Naive B cell (primary cell): ENCODE measurements around the gene RARA. TPM values are rescaled to one million over a fixed set of nuclear protein-coding genes. Genes with fewer than 3 reads are reported as not detected.

Source experiments
- ATAC-seq, 2 donors: fragments of 150-1000 bp; cut with Tn5 transposase; 2 replicates each; pipeline ENCODE4 v1.10.0; 2021; ENCODE audit warnings: low read depth in 2 of 2, mild to moderate bottlenecking in 2 of 2, moderate library complexity in 2 of 2
- DNase-seq: peaks from one replicate; pipeline ENCODE4 v3.0.0; 2022
- H3K27ac Mint-ChIP-seq, 6 donors: one replicate each; pipeline ENCODE4 v1.8.0; 2020 to 2022; ENCODE audit warnings: mild to moderate bottlenecking in 6 of 6, mixed read lengths in 6 of 6, moderate library complexity in 5 of 6, inconsistent platforms in 2 of 6
- H3K27me3 Mint-ChIP-seq, 3 donors: one replicate each; pipeline ENCODE4 v1.8.0; 2021 to 2022; ENCODE audit warnings: mixed read lengths in 3 of 3, mild to moderate bottlenecking in 1 of 3
- H3K36me3 Mint-ChIP-seq, 2 donors: one replicate each; pipeline ENCODE4 v1.8.0; 2020 to 2022; ENCODE audit warnings: mixed read lengths in 2 of 2, inconsistent platforms in 1 of 2, mild to moderate bottlenecking in 1 of 2
- H3K4me1 Mint-ChIP-seq, 3 donors: one replicate each; pipeline ENCODE4 v1.8.0; 2020 to 2022; ENCODE audit warnings: mixed read lengths in 3 of 3, inconsistent platforms in 1 of 3, mild to moderate bottlenecking in 1 of 3, moderate library complexity in 1 of 3
- H3K4me3 Mint-ChIP-seq, 8 donors: one replicate each; pipeline ENCODE4 v1.8.0; 2020 to 2022; ENCODE audit warnings: mild to moderate bottlenecking in 8 of 8, mixed read lengths in 8 of 8, moderate library complexity in 8 of 8, inconsistent platforms in 2 of 8
- H3K9me3 Mint-ChIP-seq, 7 donors: one replicate each; pipeline ENCODE4 v1.8.0; 2020 to 2022; ENCODE audit warnings: mixed read lengths in 7 of 7, mild to moderate bottlenecking in 5 of 7, inconsistent platforms in 2 of 7, moderate library complexity in 1 of 7
- polyA plus RNA-seq, 6 donors: library from polyadenylated mRNA; unstranded; fragments of 300-500 nt; fragmentation: Illumina TruSeq; gene quantifications; one replicate each; pipeline ENCODE4 v1.2.3, GENCODE V29; 2021; ENCODE audit warnings: low read depth in 6 of 6

The RARA gene
- polyA plus RNA-seq, 6 donors from 2014 or later: 3.1 to 12.6 (median 7.8) TPM

- Mint-ChIP-seq H3K27me3 (no peaks in the 10 kb centered on the region), H3K36me3 (peaks cover 0 to 13% of the 10 kb centered on the region in 2 donors), H3K9me3 (no peaks in the 10 kb centered on the region), H3K27ac (peak overlapping the region; percentile 98 to 99 (median 98)), H3K4me3 (peak overlapping the region; percentile 85 to 94 (median 90)), H3K4me1 (peaks cover 78 to 88% (median 79%) of the 10 kb centered on the region in 3 donors)
- DNase-seq (peak; percentile 87), ATAC-seq (peak; percentile 29 to 35)
These were observed 34.5 kb downstream of the RARA start for GRCh38 chr17:40343219-40344119.

DNA sequence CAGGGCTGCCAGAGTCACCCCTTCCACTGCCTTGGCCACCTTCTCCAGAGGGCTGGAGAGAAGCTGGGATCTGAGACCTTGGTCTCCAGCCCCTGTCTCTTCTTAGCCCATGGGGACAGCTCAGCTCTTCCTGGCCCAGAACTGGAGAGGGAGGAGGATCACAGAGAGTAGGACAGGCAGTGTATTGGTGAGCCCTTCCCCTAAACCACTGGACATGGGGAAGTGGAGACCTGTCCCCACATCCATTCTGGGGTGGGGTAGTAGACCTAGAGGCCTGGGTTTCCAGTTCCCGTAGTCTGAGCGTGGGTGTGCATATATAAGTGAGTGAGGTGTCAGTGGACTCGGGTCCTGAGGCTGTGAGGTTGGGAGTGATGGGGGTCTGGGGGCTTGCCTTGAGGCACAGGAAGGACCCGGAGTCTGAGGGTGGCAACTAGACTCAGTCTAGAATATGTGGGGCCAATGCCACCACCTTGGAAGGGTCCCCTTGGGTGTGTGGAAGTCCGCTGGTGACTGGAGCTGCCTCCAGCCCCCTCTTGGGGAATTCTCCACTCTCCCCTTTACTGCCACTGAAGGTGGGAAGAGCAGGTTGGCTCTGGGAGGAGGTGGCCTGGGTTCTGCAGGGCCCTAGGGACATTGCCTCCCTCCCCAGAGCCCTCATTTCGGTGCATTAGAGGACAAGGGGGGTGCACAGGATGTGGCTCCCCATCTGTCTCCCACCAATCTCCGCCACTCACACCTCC is 35.6 kb downstream of the RARA start:
- Mint-ChIP-seq H3K4me1 (peaks cover 74 to 91% (median 79%) of the 10 kb centered on the region in 3 donors), H3K4me3 (peak overlapping the region; percentile 82 to 92 (median 86)), H3K27me3 (no peaks in the 10 kb centered on the region), H3K36me3 (peaks cover 0 to 17% of the 10 kb centered on the region in 2 donors), H3K27ac (peak overlapping the region; percentile 96 to 99 (median 98)), H3K9me3 (no peaks in the 10 kb centered on the region)
- DNase-seq: no peak
- no peak for ATAC-seq

- Mint-ChIP-seq H3K36me3 (peaks cover 0 to 10% of the 10 kb centered on the region in 2 donors), H3K27ac (peak overlapping the region; percentile 93 to 99 (median 98)), H3K27me3 (no peaks in the 10 kb centered on the region), H3K9me3 (no peaks in the 10 kb centered on the region), H3K4me3 (peak overlapping the region; percentile 82 to 92 (median 86)), H3K4me1 (peaks cover 72 to 91% (median 75%) of the 10 kb centered on the region in 3 donors)
- ATAC-seq (no peak), DNase-seq (peak; percentile 49)
These were observed 36.4 kb downstream of the RARA start for GRCh38 chr17:40345161-40345993.

DNA sequence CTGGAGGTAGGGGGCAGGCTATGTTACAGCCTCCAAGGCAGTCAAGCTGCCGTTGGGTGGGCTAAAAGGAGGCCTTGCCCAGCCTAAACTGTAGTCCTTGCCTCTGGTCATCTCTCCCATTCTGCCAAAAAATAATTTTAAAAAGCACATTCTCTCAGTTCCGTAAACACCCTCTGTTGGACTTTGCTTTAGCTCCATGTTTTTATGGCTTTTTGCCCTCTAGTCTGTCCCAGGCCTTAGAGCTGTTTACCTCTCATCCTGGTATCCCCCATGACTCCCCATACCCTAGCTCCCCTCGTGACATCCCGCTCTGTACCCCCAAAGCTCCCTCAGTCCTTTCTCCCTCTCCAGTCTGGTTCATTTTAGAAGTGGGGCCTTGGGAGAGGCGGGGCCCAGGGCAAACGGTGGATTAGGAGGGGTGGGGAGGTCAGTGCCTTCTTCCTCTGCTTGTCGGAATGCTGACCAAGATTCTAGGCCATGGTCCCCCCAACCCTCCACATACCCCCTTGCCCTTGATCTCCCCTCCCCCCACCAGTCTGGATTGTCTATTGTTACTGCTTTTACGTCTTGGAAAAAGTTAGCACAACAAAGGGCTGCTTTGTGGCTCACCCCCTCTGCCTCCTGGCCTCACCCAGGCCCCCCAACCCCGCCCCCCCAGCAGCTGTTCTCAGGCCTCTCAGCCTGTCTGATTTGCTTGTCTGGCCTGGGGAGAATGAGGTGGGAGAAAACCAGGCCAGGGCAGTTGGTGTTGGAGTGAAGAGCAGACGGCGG is 37.2 kb downstream of the RARA start:
- Mint-ChIP-seq H3K9me3 (no peaks in the 10 kb centered on the region), H3K27ac (peak overlapping the region; percentile 80 to 99 (median 96)), H3K4me1 (peaks cover 71 to 85% (median 72%) of the 10 kb centered on the region in 3 donors), H3K27me3 (no peaks in the 10 kb centered on the region), H3K4me3 (peak overlapping the region in 7 of 8 donors; percentile 63 to 92 (median 83)), H3K36me3 (peaks cover 0 to 8% of the 10 kb centered on the region in 2 donors)
- ATAC-seq (no peak), DNase-seq (no peak)

DNA sequence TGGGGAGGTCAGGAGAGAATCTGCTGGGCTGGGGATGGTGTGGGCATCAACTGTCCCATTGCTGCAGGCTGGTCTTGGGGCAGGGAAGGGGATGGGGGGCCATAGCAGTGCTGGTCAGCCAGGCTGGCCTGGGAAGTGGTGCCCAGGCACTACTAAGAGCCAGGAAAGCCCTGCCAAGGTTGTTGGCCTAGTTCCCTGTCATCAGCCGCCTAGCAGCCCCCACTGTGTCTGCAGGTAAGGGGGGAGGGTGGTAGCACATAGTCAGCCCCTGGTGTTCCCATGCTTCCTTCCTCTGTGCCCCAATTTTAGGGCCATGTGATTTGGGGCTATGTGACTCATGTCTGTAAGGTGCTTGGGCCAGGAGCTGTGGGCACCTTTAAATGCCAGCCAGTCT is 37.8 kb downstream of the RARA start:
- no peaks in the 10 kb centered on the region for H3K27me3 Mint-ChIP-seq
- H3K4me3 Mint-ChIP-seq: peak overlapping the region in 7 of 8 donors; percentile 16 to 92 (median 59)
- no peaks in the 10 kb centered on the region for H3K9me3 Mint-ChIP-seq
- H3K27ac Mint-ChIP-seq: peak overlapping the region in 4 of 6 donors; percentile 53 to 99 (median 95)
- peaks cover 75 to 89% (median 77%) of the 10 kb centered on the region in 3 donors for H3K4me1 Mint-ChIP-seq
- DNase-seq (no peak), ATAC-seq (no peak)
- H3K36me3 Mint-ChIP-seq: peaks cover 0 to 8% of the 10 kb centered on the region in 2 donors

GRCh38 chr17:40347319-40348135 is 38.5 kb downstream of the RARA start:
- Mint-ChIP-seq H3K36me3 (peaks cover 0 to 13% of the 10 kb centered on the region in 2 donors), H3K4me1 (peaks cover 83 to 94% (median 85%) of the 10 kb centered on the region in 3 donors), H3K4me3 (peak overlapping the region in 7 of 8 donors; percentile 26 to 92 (median 75)), H3K27ac (peak overlapping the region in 5 of 6 donors; percentile 65 to 99 (median 78)), H3K27me3 (no peaks in the 10 kb centered on the region), H3K9me3 (no peaks in the 10 kb centered on the region)
- ATAC-seq (no peak), DNase-seq (no peak)

DNA sequence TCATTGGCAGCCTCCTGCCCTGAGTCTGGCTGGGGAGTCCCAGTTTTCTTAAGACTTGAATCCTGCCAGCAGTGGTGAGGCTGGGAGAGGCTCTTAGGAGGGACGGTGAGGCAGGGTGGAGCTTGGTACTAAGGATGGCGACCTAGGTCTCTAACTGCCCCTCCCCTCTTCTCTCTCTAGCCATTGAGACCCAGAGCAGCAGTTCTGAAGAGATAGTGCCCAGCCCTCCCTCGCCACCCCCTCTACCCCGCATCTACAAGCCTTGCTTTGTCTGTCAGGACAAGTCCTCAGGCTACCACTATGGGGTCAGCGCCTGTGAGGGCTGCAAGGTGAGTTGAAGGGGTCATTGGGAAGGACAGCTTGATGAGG is 39.1 kb downstream of the RARA start:
- DNase-seq (no peak), ATAC-seq (no peak)
- H3K27ac Mint-ChIP-seq: peak overlapping the region in 5 of 6 donors; percentile 9 to 99 (median 78)
- H3K36me3 Mint-ChIP-seq: peaks cover 0 to 19% of the 10 kb centered on the region in 2 donors
- peak overlapping the region in 5 of 8 donors; percentile 44 to 92 (median 77) for H3K4me3 Mint-ChIP-seq
- H3K9me3 Mint-ChIP-seq: no peaks in the 10 kb centered on the region
- peaks cover 84 to 94% (median 85%) of the 10 kb centered on the region in 3 donors for H3K4me1 Mint-ChIP-seq
- no peaks in the 10 kb centered on the region for H3K27me3 Mint-ChIP-seq

DNA sequence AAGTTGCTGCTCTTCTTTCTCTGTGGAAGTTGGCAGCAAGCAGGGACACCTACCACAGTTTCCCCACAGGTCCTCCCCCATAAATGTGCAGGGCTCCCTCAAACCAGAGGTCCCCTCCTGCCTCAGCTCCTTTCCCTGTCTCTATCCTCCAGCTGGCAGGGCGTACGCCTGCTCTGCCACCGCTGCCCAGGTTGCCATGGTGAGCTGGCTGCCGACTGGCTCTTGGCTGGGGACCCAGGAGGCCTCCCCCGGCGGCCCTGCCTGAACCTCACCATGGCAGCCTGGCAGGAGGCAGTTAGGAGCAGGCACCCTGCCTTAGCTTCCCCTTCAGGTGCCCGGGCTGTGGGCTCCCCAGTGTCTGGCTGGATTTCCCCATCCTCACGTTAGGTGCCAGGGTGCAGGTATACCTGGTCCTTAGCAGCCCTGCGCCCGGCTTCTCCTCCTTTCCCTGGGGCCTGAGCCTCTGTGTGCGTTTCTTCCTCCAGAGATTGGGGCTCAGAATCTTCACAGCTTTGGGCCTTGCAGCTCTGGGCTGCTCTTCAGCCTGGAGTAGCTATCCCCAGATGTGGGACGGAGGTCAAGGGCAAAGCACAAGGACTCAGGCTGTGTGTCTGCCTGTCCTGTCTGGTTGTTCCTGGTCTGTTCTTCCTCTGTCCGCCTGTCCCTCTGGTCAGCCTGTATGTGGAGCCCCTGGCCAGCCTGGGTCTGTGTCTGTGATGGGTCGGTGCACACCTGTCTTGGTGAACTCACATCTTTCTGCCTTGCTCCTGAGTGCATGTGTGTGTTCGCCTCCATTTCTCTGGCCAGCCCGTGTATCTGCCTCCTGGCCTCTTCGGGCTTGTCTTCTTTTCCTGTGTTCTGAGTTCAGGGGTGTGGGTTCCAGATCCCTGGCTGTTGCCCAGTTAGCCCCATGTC is 39.8 kb downstream of the RARA start:
- Mint-ChIP-seq H3K4me1 (peaks cover 79 to 88% (median 80%) of the 10 kb centered on the region in 3 donors), H3K27me3 (no peaks in the 10 kb centered on the region), H3K36me3 (peaks cover 0 to 19% of the 10 kb centered on the region in 2 donors), H3K9me3 (no peaks in the 10 kb centered on the region), H3K27ac (peak overlapping the region in 3 of 6 donors; percentile 11 to 99 (median 86)), H3K4me3 (peak overlapping the region in 2 of 8 donors; percentile 8 to 55)
- DNase-seq (no peak), ATAC-seq (no peak)

DNA sequence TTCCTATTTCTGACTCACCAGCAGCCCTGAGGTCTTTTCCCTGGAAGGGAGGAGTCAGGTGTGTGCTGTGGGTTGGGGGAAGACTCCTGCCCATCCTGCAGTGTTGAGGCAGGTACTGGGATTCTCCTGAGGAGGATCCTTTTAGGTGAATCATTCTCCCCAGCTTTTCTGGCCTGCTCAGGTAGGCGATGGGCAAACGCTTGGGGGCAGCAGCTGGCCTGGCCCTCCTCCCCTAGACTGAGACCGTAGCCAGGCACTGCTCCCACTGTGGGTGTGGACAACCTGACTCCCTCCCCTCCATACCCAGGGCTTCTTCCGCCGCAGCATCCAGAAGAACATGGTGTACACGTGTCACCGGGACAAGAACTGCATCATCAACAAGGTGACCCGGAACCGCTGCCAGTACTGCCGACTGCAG is 40.5 kb downstream of the RARA start:
- ATAC-seq (no peak), DNase-seq (no peak)
- Mint-ChIP-seq H3K9me3 (no peaks in the 10 kb centered on the region), H3K27ac (peak overlapping the region in 3 of 6 donors; percentile 39 to 99 (median 86)), H3K4me1 (peaks cover 74 to 81% (median 75%) of the 10 kb centered on the region in 3 donors), H3K4me3 (no peak overlapping the region), H3K27me3 (no peaks in the 10 kb centered on the region), H3K36me3 (peaks cover 0 to 19% of the 10 kb centered on the region in 2 donors)

DNA sequence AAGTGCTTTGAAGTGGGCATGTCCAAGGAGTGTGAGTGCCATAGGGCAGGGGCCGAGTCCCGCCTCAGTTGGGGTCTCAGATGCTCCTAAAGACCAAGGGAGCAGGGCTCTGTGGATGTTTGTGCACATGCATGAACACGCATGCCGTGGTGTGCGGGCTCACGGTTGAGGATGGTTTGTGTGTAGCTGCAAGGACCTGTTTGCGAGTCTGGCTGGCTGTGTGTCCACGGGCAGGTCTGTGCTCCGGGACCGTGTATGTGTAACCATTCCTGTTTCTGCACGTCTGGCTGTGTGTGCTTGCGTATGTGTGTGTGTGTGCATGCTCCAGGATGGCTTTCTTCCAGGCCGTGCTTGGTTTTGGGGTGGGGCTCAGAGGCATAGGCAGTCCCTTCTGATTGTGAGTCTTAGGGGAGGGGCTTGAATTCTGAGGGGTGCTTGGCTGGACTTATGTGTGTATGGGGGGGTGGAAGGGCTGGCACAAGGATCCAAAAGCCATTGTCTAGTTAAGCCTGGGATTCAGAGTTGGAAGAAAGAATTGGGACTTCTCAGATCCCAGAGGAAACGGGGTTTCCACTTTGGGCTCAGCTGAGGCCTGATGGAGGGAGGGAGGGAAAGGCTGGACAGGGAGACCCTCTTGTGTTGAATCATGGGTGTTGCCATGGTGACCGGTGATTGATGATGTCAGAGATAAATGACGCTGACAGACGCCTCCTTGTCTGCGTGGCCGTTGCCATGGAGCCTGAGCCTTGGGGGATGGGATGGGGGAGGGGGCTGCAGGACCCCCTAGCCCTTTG is 41.1 kb downstream of the RARA start:
- DNase-seq (no peak), ATAC-seq (no peak)
- Mint-ChIP-seq H3K9me3 (no peaks in the 10 kb centered on the region), H3K27me3 (no peaks in the 10 kb centered on the region), H3K27ac (peak overlapping the region in 4 of 6 donors; percentile 47 to 99 (median 80)), H3K4me3 (peak overlapping the region in 1 of 8 donors; percentile 16), H3K4me1 (peaks cover 69 to 80% (median 71%) of the 10 kb centered on the region in 3 donors), H3K36me3 (peaks cover 0 to 19% of the 10 kb centered on the region in 2 donors)
